Immature natural killer cell (primary cell): ENCODE data around the gene PEAK3. TPM values are rescaled to one million over a fixed set of nuclear protein-coding genes. Genes with fewer than 3 reads are reported as not detected.

Experiments used
- DNase-seq, 3 donors: peaks; one replicate each; pipeline ENCODE4 v3.0.0; 2022; ENCODE audit warnings: mixed read lengths in 1 of 3
- H3K27ac Mint-ChIP-seq, 6 donors: one replicate each; pipeline ENCODE4 v1.8.0; 2020; ENCODE audit warnings: mixed read lengths in 6 of 6, mild to moderate bottlenecking in 5 of 6, inconsistent platforms in 4 of 6, moderate library complexity in 3 of 6
- H3K27me3 Mint-ChIP-seq, 3 donors: one replicate each; pipeline ENCODE4 v1.8.0; 2020 to 2021; ENCODE audit warnings: low read depth in 3 of 3, mild to moderate bottlenecking in 3 of 3, mixed read lengths in 3 of 3, moderate library complexity in 3 of 3, inconsistent platforms in 1 of 3
- H3K36me3 Mint-ChIP-seq, 3 donors: one replicate each; pipeline ENCODE4 v1.8.0; 2020; ENCODE audit warnings: mixed read lengths in 3 of 3, inconsistent platforms in 2 of 3, mild to moderate bottlenecking in 2 of 3
- H3K4me1 Mint-ChIP-seq, 2 donors: one replicate each; pipeline ENCODE4 v1.8.0; 2020; ENCODE audit warnings: inconsistent platforms in 2 of 2, mild to moderate bottlenecking in 2 of 2, mixed read lengths in 2 of 2, moderate library complexity in 1 of 2
- H3K4me3 Mint-ChIP-seq, 5 donors: one replicate each; pipeline ENCODE4 v1.8.0; 2020; ENCODE audit warnings: mild to moderate bottlenecking in 5 of 5, mixed read lengths in 5 of 5, inconsistent platforms in 3 of 5, moderate library complexity in 3 of 5
- H3K9me3 Mint-ChIP-seq, 6 donors: one replicate each; pipeline ENCODE4 v1.8.0; 2020; ENCODE audit warnings: mild to moderate bottlenecking in 6 of 6, mixed read lengths in 6 of 6, inconsistent platforms in 4 of 6, moderate library complexity in 3 of 6
- polyA plus RNA-seq, 3 donors: library from polyadenylated mRNA; unstranded; fragments of 300-500 nt; fragmentation: Illumina TruSeq; gene quantifications; one replicate each; pipeline ENCODE4 v1.2.3, GENCODE V29; 2021

Gene PEAK3
- polyA plus RNA-seq, 3 donors from 2014 or later: 0.96 to 10.8 (median 2.5) TPM

DNA sequence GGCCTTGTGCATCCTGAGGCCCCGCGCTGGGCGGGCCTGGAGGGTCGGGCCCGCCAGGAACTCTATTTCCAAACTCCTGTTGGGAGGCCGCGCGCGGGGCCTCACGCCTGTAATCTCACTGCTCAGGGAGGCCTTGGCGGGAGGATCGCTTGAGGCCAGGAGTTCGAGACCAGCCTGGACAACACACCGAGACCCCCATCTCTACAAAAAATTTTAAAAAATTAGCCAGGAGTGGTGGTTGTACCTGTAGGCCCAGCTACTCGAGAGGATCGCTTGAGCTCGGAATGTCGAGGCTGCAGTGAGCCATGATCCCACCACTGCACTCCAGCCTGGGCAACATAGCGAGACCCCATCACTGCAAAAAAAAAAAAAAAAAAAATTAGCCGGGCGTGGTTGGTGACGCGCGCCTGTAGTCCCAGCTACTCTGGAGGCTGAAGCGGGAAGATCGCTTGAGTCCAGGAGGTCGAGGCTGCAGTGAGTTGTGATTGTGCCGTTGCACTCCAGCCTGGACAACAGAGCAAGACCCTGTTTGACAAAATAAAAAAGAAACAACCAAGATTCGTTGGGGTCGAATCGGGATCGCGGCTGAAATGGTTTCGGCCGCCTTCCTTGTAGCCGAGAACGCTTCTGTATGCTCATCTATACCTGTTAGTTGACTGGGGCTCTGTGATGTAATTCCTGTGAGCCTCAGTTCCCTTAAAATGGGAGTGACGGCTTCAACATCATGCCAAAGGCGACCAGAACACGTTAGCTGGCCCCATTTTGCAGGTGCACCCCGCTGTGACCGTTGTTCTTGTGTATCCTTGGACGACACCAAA lies 44.7 kb downstream of the PEAK3 start:
- Mint-ChIP-seq H3K36me3 (peaks cover 0 to 4% (median 0%) of the 10 kb centered on the region in 3 donors), H3K27me3 (peaks cover 12 to 19% (median 13%) of the 10 kb centered on the region in 3 donors), H3K9me3 (peaks cover 0 to 2% (median 0%) of the 10 kb centered on the region in 6 donors), H3K4me3 (peak overlapping the region; percentile 90 to 99 (median 97)), H3K4me1 (peaks cover 66 to 73% of the 10 kb centered on the region in 2 donors), H3K27ac (peak overlapping the region; percentile 87 to 99 (median 96))
- DNase-seq: no peak

DNA sequence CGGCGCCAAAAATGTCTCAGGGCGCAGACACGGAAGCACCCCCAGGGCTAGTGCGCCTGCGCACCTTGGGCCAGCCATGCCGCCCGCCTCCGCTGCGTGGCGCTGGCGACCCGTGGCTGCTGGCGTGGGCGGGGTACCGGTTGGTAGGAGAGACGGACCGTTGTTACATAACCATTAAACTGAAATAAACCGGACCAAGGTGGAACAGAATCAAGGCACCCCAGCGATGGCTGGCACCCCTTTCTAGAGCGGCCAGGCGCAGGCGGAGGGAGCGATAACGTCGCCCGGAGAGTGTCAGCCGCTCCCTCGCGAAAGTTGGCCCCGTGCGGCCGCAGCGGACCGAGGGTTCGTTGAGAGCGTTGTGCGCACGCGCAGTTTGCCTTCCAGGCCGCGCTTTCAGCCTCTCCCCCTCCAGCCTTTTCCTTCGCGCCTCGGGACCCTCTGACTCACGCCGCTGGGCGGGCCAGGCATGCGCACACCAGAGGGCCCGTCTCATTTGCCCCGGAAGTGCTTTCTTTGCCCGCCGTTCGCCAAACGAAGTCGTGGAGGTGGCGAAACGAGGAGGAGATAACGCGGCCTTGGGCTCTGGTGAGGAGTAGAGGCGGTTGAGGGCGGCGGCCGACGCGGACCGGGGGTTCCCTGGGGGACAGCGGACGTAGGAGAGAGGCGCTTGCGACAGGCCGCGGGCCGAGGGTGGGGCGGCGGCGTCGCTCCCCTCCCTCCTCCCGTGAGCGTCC lies 45.5 kb downstream of the PEAK3 start, which contains the start of the genes PLEKHJ1 and SF3A2:
PLEKHJ1 (minus strand) TSS at position 16 of the 737 bp plus-strand sequence. CDS start 81 bp downstream, outside the sequence.
SF3A2 (plus strand) TSS at position 511 of the 737 bp plus-strand sequence. CDS start 6,595 bp downstream, outside the sequence.
- H3K9me3 Mint-ChIP-seq: peaks cover 0 to 2% (median 0%) of the 10 kb centered on the region in 6 donors
- peak within 1 kb of the TSS; percentile 95 to 99 (median 97) for H3K27ac Mint-ChIP-seq

DNA sequence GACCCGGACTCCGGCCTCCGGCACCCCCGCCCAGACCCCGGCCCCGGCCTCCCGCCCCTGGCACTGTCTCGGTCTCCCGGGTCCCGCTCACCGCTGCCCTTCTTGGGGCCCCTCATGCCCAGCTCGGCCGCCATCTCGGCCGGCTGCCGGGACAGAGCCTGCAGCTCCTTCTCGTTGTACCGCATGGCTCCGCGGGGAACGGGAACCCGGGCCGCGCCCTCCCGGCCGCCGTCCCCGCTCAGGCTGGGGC lies 46.0 kb downstream of the PEAK3 start:
- Mint-ChIP-seq H3K4me3 (peak overlapping the region; percentile 90 to 99 (median 97)), H3K27ac (peak overlapping the region in 3 of 6 donors; percentile 95 to 99 (median 99)), H3K4me1 (peaks cover 56 to 64% of the 10 kb centered on the region in 2 donors)

More for the DNA sequence above, 45.5 kb downstream of the PEAK3 start, which contains the start of the genes PLEKHJ1 and SF3A2:
- H3K27me3 Mint-ChIP-seq: peaks cover 12 to 19% (median 13%) of the 10 kb centered on the region in 3 donors
- H3K4me3 Mint-ChIP-seq: peak within 1 kb of the TSS; percentile 90 to 99 (median 97)
- H3K4me1 Mint-ChIP-seq: peaks cover 61 to 69% of the 10 kb centered on the region in 2 donors
- DNase-seq: peak; percentile 99 to 100 (median 99)
- peaks cover 0 to 4% (median 0%) of the 10 kb centered on the region in 3 donors for H3K36me3 Mint-ChIP-seq

DNA sequence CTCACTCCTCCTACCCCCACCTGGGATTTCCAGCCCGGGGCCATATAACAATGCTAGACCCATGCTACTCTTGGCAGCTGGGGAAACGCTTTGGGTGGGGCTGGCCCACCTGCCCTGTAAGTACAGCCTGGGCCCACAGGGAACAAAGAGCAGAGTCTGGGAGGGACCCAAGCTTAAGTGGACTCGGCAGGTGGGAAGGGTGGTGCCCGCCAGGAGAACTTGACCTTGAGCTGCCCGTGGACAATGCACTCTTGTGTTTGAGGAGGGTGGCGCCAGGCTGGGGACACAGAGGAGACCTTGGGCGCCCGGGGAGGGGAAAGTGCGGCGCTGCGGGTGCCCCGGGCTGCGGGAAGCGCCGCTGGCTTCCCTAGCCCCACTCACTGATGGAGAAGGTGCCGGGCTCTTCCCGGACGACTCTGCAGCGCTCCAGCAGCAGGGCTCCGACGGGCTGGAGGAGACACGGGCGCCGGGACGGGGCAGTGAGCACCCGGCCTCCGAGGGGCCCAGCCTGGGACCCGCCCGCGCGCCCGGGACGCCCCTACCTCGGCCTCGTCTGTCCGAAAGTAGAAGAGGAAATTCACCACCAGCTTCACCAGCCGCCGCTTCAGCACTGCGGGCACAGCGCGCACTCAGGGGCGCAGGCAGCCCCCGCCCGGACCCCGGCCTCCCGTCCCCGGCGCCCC lies 46.5 kb downstream of the PEAK3 start:
- Mint-ChIP-seq H3K4me1 (peaks cover 52 to 59% of the 10 kb centered on the region in 2 donors), H3K36me3 (peaks cover 0 to 4% (median 0%) of the 10 kb centered on the region in 3 donors), H3K9me3 (peaks cover 0 to 2% (median 0%) of the 10 kb centered on the region in 6 donors), H3K4me3 (peak overlapping the region; percentile 87 to 99 (median 92)), H3K27ac (peak overlapping the region; percentile 40 to 86 (median 78)), H3K27me3 (peaks cover 12 to 19% (median 13%) of the 10 kb centered on the region in 3 donors)
- DNase-seq: no peak

More for the DNA sequence above, 46.0 kb downstream of the PEAK3 start:
- peaks cover 0 to 2% (median 0%) of the 10 kb centered on the region in 6 donors for H3K9me3 Mint-ChIP-seq
- peaks cover 0 to 4% (median 0%) of the 10 kb centered on the region in 3 donors for H3K36me3 Mint-ChIP-seq
- no peak for DNase-seq
- peaks cover 12 to 19% (median 13%) of the 10 kb centered on the region in 3 donors for H3K27me3 Mint-ChIP-seq

DNA sequence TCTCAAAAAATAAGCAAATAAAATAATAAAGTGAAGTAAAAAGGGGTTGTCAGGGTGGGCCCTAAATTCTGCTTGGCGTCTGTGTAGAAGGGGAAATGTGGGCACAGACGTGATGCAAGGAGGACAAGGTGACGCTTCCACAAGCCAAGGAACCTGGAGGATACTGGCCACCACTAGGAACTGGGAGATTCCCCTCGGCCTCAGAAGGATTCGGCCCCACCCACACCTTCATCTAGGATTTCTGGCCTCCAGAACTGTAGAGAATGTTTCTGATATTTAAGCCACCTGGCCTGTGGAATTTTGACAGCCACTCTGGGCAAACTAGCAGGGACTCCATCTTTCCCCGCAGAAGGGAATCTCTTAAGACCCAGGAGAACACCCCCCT lies 47.0 kb downstream of the PEAK3 start:
- Mint-ChIP-seq H3K27ac (peak overlapping the region in 5 of 6 donors; percentile 40 to 86 (median 80)), H3K4me1 (peaks cover 46 to 56% of the 10 kb centered on the region in 2 donors), H3K27me3 (peaks cover 12 to 20% (median 13%) of the 10 kb centered on the region in 3 donors), H3K9me3 (peaks cover 0 to 2% (median 0%) of the 10 kb centered on the region in 6 donors), H3K4me3 (peak overlapping the region; percentile 84 to 99 (median 87)), H3K36me3 (peaks cover 0 to 4% (median 0%) of the 10 kb centered on the region in 3 donors)
- no peak for DNase-seq

DNA sequence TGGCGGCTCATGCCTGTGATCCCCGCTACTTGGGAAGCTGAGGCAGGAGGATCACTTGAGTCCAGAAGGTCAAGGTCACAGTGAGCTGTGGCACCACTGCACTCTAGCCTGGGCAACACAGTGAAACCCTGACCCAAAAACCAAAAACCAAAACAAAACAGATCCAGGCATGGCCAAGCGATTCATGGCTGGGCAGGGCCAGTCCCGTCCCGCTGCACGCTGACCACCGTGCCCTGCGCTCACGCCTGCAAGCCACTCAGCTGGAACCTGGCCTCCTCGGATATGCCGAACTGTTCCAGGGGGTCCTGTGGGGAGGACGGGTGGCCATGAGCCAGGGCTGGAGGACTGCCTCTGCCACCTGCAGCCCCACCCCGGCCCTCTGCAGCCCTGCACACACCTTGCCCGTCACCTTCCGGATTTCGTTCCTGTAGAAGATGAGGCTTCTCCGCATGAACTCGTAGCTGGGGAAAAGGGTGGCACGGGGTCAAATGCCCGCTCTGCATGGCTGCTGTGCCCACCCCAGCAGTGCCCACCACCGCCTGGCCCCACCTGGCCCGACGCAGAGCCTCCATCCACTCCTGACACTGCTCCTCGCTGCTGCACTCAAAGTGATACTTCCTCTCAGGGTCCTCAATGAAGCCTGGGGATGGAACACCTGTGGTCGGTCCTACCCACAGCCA lies 48.2 kb downstream of the PEAK3 start:
- no peak for DNase-seq
- Mint-ChIP-seq H3K36me3 (no peaks in the 10 kb centered on the region), H3K27ac (peak overlapping the region in 5 of 6 donors; percentile 39 to 82 (median 48)), H3K27me3 (peaks cover 12 to 17% (median 13%) of the 10 kb centered on the region in 3 donors), H3K9me3 (peaks cover 0 to 2% (median 0%) of the 10 kb centered on the region in 6 donors), H3K4me3 (peak overlapping the region in 4 of 5 donors; percentile 87 to 99 (median 90)), H3K4me1 (peaks cover 34 to 44% of the 10 kb centered on the region in 2 donors)

DNA sequence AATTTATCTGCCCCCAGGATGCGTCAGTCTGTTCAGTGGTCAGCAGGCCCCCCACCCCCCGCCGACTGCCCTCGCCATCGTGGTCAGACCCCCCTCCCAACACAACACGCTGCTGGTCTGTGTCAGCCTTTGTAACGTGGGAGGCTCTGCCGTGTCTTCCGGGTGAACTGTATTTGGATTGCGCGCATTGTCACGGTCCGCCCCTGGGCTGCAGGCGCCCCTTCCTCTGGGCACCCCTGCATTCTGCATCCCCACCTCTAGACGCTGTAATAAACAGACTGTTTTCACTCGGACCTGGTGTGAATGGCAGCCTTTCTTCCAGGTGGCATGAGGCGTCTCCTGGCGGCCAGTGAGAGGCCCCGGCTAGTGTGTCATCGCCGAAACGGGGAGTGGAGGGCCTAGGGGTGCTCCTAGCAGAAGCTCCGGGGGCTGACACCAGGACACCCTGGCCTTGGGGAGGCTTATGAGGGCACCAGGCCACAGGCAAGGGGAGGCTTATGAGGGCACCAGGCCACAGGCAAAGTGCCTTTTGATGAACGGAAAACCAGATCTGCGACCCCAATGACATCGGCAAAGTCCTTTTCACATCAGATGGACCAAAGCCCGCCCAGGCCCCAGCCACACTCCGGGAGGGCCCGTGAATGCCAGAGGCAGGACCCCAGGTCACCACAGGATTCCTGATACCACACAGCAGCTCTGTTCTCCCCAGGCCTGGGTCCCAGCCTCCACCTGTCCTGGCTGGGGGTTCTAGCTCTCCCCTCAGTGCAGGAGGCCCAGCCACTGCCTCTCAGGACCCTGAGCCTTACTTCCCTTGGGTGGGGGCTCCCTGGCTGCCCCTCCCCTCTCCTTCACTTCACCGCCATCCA lies 49.5 kb downstream of the PEAK3 start:
- peaks cover 0 to 2% (median 0%) of the 10 kb centered on the region in 6 donors for H3K9me3 Mint-ChIP-seq
- DNase-seq: no peak
- H3K27me3 Mint-ChIP-seq: peaks cover 7 to 11% (median 11%) of the 10 kb centered on the region in 3 donors
- no peaks in the 10 kb centered on the region for H3K36me3 Mint-ChIP-seq
- H3K27ac Mint-ChIP-seq: peak overlapping the region in 2 of 6 donors; percentile 28
- H3K4me3 Mint-ChIP-seq: peak overlapping the region in 2 of 5 donors; percentile 21 to 33
- H3K4me1 Mint-ChIP-seq: peaks cover 22 to 31% of the 10 kb centered on the region in 2 donors

DNA sequence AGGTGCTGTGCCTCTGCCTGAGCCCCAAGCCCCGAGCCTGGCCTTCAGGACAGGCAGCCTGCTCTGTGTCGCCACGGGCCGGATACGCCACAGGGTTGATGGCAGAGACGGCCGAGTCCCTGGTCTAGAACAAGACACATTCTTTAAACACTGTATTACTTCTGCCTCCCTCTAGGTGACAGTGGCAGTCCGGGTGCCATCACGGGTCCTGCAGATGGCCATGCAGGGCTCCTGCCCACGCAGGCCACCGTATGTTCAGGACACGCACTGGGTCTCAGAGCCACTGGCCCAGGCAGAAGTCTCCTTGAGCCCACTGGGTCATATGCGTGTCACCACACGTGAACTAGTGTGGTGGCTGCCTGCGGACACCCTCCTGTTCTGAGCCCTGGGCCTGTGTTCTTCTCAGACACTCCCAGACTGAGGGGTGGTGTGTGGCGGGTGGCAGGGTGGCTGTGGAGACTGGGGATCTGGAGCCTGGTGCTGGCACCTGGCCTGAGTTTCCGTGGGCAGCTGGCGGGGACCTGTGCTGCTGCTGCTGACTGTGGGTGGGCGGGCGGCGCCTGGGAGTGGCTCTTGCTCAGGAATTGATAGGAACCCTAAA lies 50.3 kb downstream of the PEAK3 start:
- Mint-ChIP-seq H3K9me3 (peaks cover 0 to 2% (median 0%) of the 10 kb centered on the region in 6 donors), H3K4me3 (no peak overlapping the region), H3K27me3 (peaks cover 6 to 11% (median 7%) of the 10 kb centered on the region in 3 donors), H3K36me3 (no peaks in the 10 kb centered on the region), H3K27ac (peak overlapping the region in 1 of 6 donors; percentile 20), H3K4me1 (peaks cover 17 to 26% of the 10 kb centered on the region in 2 donors)
- no peak for DNase-seq

DNA sequence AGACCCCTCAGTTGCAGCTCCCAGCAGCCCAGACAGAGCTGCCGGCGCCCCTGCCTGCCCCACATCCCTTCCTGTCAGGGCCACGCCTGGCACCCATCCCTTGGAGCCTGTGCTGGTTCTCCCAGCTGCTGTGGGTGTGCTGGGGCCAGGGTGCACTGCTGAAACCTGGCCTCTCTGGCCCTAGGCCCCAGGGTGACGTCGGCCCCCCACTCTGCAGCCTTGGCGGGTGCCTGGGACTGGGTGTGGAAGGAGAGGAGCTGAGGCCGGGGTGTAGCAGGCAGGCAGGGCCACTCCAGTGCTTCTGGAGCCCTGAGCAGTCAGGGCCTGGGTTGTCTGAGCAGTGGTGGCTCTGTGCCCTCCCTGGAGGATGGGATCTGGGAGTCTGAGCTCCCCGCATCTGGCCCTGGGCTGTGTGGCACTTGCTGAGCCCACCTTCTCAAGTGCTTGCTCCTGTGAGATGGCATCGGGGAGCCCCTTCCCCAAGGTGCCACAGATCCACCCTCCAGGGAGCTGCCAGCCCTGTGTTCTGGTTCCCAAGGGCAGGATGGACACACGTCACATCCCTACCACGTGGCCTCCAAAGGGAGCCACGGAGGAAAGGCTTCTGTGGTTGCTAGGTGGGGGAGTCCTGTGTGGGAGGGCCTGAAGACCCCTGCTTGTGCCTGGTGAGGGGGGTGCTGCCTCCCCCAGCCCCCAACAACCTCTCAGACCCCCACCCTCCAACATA lies 51.0 kb downstream of the PEAK3 start:
- Mint-ChIP-seq H3K4me1 (peaks cover 13 to 21% of the 10 kb centered on the region in 2 donors), H3K9me3 (no peaks in the 10 kb centered on the region), H3K36me3 (no peaks in the 10 kb centered on the region), H3K4me3 (no peak overlapping the region), H3K27me3 (peaks cover 0 to 5% (median 2%) of the 10 kb centered on the region in 3 donors), H3K27ac (no peak overlapping the region)
- DNase-seq: no peak

DNA sequence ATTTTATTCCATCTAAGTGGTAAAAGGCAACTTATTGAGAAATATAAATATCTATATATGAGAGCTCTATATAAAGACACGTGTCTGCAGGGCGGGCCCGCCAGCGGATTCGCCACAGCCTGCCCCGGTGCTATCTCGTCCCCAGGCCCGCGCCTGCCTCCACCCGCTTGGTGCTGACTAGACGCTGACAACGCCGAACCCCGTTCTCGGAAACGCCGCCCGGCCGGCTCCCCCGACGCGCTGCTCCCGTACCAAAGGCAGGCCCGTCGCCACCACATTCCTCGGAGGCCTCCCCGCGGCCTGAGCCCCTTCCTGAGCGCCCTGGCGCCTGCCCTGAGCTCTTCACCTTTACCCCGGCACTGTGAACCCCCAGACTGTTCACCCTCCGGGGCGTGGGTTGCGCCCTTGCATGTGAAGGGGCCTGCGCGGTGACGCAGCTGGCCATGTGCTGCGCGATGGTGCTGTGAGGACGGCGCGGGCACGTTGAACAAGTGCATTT lies 51.9 kb downstream of the PEAK3 start:
- DNase-seq: no peak
- Mint-ChIP-seq H3K27ac (no peak overlapping the region), H3K9me3 (no peaks in the 10 kb centered on the region), H3K4me3 (peak overlapping the region in 1 of 5 donors; percentile 3), H3K27me3 (peaks cover 0 to 5% (median 0%) of the 10 kb centered on the region in 3 donors), H3K36me3 (no peaks in the 10 kb centered on the region), H3K4me1 (peaks cover 10 to 17% of the 10 kb centered on the region in 2 donors)
